Adrenal gland (tissue), 5 donors: ENCODE results near the gene HIP1.

Source experiments
- CTCF ChIP-seq, 6 experiments: fragments of 450-650 bp in 4 of 6; fragments of 200-600 bp in 2 of 6; sonication (generic) in 1 of 6; IDR thresholded peaks; 1 replicate in 5 of 6; 2 replicates in 1 of 6; pipeline versions ENCODE4 v1.5.1 to v1.8.0; 2016 to 2021; ENCODE audit warnings: antibody characterized with exemption in 6 of 6, mild to moderate bottlenecking in 2 of 6, moderate library complexity in 1 of 6
- POLR2A ChIP-seq, 2 donors: fragments of 450-650 bp; IDR thresholded peaks; one replicate each; pipeline ENCODE4 v1.6.1; 2017; ENCODE audit warnings: antibody characterized with exemption in 2 of 2, mild to moderate bottlenecking in 2 of 2, moderate library complexity in 1 of 2
- donor health status: DM: no; HTN: no; CAD: no.

DNA sequence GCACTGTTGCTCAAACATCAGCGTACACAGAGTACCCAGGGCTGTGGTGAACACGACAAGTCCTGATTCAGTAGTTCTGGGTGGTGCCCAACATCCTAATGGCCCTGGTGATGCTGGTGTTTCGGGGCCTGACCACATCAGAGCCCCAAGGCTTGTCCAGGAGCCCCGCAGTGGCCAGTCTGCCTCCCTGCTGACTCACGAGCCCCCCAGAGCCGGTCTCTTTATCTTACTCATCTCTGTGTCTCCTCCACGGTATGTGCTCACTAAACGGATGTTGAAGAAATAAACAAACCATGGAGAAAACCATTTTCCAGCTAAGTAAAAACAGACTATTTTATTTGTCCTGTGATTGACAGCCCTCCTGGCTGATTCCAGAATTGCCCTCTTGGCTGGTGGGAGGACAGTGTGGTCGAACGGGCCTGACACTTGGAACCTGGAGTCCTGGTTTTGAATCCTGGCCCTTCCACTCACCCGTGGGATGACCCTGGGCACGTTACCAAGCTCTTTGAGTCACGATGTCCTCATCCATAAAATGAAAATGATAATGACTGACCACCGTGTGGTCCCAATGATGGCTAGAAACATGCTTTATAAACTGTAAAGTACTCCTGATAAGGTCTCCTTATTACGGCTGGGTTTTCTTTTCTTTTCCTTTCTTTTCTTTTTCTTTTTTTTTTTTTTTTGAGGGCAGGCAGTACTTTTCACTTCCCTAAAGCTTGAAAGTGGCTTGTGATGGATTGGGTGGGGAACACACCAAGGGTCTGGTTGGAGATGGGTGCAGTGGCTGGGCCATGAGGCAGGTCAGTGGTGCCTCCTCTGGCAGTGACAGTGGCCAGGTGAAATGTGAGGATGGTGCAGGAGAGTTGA, 5.7 kb downstream of the HIP1 start:
- TF ChIP-seq CTCF (IDR thresholded peaks at IDR 0.05) (no peak), POLR2A (IDR thresholded peaks at IDR 0.05) (no peak)
